Stimulated activated CD4-positive, alpha-beta T cell treated with anti-CD3 and anti-CD28 coated beads, Interleukin-12 subunit alpha, Interleukin-12 subunit beta, amount 100 ng/mL, for 4 hours (primary cell): ENCODE data around the gene TCEAL7.
A peak's percentile ranks its signal among the peaks of the same experiment; 100 is the strongest.
"Not testable (repeated sequence)": the region's sequence is repeated elsewhere in the genome, so short reads cannot be mapped to it uniquely, and the experiment has no call there.

Source experiments
- DNase-seq: peaks from one replicate; pipeline ENCODE4 v3.0.0-alpha.2; 2020

Gene TCEAL7, protein sequence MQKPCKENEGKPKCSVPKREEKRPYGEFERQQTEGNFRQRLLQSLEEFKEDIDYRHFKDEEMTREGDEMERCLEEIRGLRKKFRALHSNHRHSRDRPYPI

DNA sequence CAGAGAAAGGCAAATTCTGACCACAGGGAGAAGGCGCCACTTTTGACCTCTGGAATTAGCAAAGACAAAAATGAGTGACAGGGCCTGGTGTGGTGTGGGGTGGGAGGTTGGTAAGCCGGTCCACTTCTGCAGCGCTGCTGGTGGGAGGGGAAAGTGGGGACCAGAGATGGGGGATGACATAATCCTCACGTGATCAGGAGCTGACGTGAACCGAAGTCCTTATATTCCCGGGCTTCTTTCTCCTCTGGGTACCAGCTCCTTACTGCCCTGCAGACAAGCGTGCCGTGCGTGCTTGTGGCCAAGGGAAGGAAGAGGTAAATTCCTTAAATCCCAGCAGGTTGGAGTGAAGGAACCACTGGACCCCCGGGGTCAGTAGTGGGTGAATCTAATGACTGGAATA lies at the start of gene TCEAL7:
Gene TCEAL7 (plus strand): TSS at position 249 of the 400 bp plus-strand sequence. CDS start 1,165 bp downstream, outside the sequence.
- DNase-seq, result no peak

DNA sequence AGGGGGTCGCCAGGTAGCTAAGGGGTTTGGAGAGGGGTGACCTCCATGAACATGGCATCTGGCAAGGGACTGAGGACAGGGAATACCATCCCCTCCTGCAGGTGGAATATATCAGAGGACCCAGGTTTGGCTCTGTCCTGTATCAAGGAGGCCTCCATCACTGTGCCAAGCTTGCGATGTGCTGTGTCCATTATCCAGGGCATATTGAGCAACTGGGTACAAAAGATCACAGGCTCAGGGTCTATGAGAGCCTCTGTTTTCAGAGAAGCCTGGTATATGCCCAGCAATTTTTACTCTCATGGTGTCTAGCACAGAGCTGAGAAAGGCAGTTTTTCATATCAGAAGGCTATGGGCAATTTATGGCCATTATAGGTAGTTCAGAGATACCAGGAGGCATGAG lies 36.9 kb upstream of the TCEAL7 start:
- no peak for DNase-seq

DNA sequence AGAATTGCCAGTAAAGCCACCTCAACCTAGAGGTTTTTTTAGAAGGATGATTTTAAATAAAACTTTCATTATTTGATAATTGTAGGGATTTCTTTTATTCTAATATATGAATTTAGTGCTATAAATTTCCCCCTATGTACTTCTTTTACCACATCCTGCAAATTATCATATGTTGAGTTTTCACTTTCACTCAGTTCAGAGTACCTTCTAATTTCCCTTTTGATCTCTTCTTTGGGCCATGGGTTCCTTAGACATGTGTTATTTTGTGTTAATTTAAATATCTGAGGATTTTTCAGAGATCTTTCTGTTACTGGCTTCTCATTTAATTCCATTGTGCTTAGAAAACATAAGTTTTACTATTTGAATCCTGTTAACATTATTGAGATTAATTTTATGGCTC lies 25.3 kb upstream of the TCEAL7 start:
- DNase-seq, result no peak

- DNase-seq, result not testable (repeated sequence)
Measured at GRCh38 chrX:103305666-103306065, 24.4 kb upstream of the TCEAL7 start.

- no peak for DNase-seq
Measured at GRCh38 chrX:103309860-103310554, 20.0 kb upstream of the TCEAL7 start.

DNA sequence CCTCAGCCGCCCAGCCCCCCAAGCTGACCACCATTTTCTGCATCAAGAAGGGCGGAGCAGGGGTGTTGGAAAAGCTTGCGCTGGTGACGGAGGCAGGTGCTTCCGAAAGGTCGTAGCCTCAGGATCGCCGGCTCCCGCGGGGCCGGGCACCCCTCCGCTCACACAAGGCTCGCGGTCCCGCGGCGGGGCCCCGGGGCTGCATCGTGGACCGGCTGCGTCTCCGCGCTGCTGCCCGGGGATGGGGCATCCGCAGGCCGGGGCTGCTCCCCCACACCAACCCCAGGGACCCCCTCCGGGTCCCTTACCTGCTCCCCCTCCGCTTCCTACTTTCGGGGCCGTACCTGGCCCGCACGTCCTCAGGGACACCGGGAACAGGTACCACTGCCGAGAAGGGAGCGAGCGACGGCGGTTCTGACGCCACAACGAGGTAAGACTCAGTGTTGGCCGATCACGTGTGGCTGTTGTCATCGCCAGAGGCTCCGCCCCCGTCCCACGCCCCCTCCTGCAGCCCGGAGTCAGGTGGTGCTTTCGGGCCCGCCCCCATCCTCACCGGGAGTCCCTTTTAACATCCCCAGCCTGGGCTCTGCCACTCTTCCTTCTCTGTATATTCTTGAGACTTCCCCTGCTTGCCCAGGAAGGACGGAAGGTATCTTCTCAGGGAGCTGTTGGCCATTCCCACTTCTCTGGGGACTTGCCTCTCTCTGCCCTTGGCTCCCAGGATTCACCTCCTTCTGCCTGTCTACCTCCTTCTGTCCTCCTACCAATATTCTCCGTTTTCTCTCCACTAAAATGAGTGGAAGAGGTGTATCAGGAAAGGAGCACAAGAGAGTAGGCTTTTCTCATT lies 19.3 kb upstream of the TCEAL7 start, which contains the start of gene BEX2:
Gene BEX2 (minus strand): TSS at position 436 of the 844 bp plus-strand sequence. CDS start 1,014 bp downstream, outside the sequence.
- peak; percentile 77 for DNase-seq

GRCh38 chrX:103311399-103311780 lies 18.6 kb upstream of the TCEAL7 start:
- DNase-seq, result no peak

DNA sequence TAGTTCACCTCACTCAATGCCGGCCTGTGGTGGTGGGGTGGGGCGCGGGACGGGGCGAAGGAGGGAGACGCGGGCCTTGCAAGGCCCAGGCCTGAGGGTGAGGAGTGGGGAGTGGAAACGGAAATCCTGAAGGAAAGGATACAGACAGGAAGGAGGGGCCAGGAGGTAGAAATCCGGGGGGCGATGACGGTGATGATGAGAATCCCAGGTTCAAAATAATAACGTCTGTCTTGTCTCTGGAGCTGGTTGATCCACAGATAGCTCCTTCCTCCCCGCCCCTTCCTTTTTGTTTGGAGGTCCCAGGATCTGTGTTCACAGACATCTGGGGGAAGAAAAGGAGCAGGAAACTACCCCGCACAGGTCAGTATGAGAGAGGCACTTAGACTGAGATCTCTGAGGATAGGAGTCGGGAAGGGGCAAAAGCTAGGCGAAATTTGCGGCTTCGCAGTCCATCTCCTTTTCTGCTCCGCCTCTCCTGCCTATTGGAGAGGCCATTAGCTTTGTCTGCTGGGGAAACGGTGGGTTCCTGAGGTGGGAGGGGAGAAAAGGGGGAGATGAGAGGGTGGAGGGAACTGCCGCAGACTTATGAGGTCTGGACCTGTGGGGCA lies 746 bp downstream of the TCEAL7 start:
- no peak for DNase-seq

DNA sequence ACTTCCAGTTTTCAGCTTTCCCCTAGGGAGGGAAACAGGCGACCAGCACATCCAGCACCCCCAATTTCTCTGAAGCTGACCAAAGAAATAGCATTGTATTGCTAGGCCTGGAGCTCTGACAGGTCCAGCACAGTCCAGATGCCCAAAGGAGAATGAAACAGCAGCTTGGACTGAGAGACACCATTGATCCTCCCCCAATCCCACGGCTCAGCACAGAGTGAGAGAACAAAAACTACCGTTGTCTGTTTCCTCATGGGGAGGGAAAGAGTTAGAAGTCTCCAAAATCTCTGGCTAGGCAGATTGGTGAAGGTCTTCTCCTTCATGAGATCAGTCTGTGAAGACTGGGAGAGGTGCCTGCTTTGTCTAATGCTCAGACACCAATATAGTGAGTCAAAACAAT lies 8.6 kb downstream of the TCEAL7 start:
- DNase-seq, result no peak

DNA sequence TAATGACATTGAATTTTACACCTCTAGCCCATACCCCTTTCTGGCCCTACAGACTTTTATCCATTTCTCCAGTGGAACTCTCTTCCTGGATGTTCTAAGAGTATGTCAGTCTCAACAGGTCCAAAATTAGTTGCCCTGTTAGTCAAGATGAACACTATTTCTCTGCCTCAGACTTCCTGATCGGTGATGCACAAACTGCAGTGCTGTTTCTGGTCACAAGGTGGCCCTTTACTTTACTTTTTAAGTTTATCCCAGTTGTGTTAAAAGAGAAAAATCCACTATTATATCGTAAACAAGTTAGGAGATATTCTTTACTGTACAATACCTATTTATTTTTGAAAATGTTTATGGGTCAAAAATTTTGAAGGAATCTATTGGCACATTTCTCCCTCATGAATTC lies 13.1 kb downstream of the TCEAL7 start:
- DNase-seq, result peak; percentile 22

DNA sequence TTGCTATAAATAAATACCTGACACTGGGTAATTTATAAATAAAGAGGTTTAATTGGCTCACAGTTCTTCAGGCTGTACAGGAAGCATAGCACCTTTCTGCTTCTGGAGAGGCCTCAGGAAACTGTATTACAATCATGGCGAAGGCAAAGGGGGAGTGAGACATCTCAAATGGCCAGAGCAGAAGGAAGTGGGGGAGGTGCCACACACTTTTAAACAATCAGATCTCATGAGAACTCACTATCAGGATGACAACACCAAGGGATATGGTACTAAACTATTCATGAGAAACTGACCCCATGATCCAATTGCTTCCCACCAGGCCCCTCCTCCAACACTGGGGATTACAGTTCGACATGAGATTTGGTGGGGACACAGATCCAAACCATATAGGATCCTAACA lies 14.6 kb downstream of the TCEAL7 start:
- no peak for DNase-seq

DNA sequence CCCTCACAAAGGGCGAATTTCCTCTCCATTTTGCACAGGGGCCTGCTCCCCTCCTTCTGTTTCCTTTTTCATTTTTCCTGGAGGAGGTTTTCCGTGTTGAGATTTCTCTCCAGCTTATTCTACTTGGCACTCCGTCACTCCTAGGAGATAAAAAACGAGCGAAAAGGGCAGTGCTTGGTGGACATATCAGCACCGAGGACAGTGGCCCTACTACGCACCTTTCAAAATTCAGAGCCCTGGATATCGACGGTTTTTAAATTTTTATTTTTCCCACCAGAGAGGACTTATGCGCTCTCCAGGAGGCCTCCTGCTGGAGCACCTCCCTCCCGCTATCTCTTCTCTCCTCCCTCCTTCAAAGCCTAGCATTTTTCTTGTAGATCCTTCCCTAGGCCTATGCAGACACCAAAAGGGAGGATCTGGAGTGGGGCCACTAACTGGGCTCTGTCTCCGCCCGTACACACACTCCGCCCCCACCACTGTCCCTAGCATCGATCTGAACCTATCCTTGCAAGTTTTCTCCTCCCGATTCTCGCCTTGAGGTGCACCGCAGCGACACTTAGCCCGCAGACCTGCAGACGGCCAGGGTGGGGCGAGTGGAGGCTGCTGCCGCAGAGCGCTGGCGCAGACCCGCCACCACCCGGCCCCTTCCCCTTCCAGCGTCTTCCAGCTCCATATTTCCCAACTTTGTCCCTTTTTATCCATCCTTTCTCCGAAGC lies 17.8 kb downstream of the TCEAL7 start:
- no peak for DNase-seq

- DNase-seq, result no peak
Measured at GRCh38 chrX:103356130-103356798, 26.2 kb downstream of the TCEAL7 start, which contains the start of gene TCEAL9. Gene TCEAL9, plus strand, starts transcription at chrX:103356506. Its CDS starts 1,179 bp downstream, at chrX:103357685.

DNA sequence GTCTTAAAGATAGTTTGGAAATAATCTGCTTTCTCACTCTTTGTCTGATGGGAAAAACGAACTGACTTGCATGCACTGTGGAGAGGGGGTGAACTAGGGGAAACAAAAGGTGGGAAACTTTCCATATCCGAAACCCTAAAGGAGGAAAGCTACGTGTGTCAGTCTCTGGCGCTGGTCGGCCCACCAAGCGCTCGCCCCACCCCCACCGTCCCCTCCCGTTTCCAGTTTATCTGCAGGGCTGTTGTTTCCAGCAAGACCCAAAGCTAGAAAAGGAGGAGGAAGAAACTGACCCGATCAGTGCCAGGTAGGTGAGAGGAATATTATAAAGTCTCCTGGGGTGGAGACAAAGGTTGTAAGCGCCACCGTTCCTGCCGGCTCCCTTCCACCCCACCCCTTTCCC lies 26.8 kb downstream of the TCEAL7 start:
- DNase-seq, result peak; percentile 1

DNA sequence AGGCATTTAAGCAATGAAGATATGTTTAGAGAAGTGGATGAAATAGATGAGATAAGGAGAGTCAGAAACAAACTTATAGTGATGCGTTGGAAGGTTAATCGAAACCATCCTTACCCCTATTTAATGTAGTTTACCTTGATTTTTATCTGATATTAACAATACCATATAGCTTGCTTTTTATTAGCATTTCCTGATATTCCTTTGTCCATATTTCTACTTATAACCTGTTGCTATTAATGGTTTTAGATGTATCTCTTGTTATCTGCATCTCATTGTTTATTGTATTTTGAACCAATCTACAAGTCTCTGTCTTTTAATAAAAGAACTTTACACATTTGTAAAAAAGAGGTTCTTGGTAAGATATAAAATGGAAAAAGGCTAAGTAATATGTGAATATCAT lies 27.8 kb downstream of the TCEAL7 start:
- DNase-seq, result no peak

DNA sequence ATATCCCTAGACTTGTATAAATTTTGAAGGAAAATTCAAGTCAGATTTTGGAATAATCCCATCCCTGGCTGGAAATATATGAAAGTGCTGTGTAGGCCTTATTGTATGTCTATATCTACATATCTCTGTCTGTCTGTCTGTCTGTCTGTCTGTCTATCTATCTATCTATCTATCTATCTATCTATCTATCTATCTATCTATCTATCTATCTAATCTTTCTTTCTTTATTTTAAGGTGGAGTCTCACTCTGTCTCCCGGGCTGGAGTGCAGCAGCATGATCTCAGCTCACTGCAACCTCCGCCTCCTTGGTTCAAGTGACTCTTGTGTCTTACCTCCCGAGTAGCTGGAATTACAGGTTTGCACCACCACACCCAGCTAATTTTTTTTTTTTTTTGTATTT lies 29.6 kb downstream of the TCEAL7 start:
- DNase-seq, result not testable (repeated sequence)

- DNase-seq, result no peak
Measured at GRCh38 chrX:103360092-103360491, 30.1 kb downstream of the TCEAL7 start.

- DNase-seq, result no peak
Measured at GRCh38 chrX:103360916-103361315, 30.9 kb downstream of the TCEAL7 start.

- DNase-seq, result no peak
Measured at GRCh38 chrX:103361798-103362197, 31.8 kb downstream of the TCEAL7 start.

- no peak for DNase-seq
Measured at GRCh38 chrX:103362474-103362873, 32.4 kb downstream of the TCEAL7 start.

DNA sequence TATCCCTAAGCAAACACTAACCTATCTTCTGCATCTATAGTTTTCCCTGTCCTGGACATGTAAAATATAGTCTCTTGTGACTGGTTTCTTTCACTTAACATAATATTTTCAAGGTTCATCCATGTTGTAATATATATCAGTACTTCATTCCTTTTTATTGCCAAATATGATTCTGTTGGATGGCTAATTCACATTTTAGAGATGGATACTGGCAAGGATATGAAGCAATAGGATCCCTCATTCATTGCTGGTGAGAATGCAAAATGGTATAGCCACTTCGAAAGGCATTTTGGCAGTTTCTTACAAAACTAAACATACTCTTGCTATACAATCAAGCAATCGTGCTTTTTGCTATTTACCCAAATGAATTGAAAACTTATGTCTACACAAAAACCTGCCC lies 33.0 kb downstream of the TCEAL7 start:
- DNase-seq, result no peak

DNA sequence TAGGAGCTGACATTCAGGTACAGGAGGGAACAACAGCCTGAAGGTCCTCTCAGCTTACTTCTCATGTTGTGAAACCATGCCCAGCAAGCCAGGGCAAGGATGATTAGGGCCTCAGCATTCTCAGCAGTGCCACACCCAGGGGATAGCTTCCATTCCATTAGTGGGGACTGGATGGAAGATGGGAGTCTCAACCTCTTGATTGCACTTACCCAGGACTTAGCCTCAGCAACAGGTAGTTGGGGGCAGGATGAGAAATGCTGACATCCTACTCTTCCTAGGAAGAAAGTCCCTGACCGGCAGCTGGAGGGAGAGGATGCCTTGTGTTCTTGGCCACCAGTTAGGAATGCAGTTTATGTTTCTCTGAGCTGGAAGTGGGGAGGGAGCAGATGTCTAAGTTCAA lies 37.5 kb downstream of the TCEAL7 start:
- no peak for DNase-seq
